ENCODE measurements around the gene SURF2. TPM values are rescaled to one million over a fixed set of nuclear protein-coding genes. Genes with fewer than 3 reads are reported as not detected.

The SURF2 gene
- total RNA-seq, 2 experiments from 2014 or later, result 19.0 to 19.7 TPM

GRCh38 chr9:133361507-133362092, 5.2 kb downstream of the SURF2 start:
- Histone ChIP-seq H3K27ac (ENCODE audit: low read depth, low read length, poor library complexity, severe bottlenecking) (no peak overlapping the region), H3K4me3 (ENCODE audit: low read depth, low read length, poor library complexity, severe bottlenecking) (no peak overlapping the region), H3K9me2 (ENCODE audit: insufficient read depth, low read length) (no peaks in the 10 kb centered on the region), H3K9me3 (ENCODE audit: low read length) (no peaks in the 10 kb centered on the region), H3K4me2 (ENCODE audit: low read length) (no peak overlapping the region), H2AFZ (ENCODE audit: low read length) (no peak overlapping the region), H3K36me3 (ENCODE audit: insufficient read depth, low read length) (peaks cover 81% of the 10 kb centered on the region), H4K20me1 (ENCODE audit: insufficient read depth, low read length) (no peaks in the 10 kb centered on the region), H3K4me1 (ENCODE audit: insufficient read depth, low read length, poor library complexity, severe bottlenecking) (peaks cover 10% of the 10 kb centered on the region), H3K79me2 (ENCODE audit: insufficient read depth, low read depth, low read length) (no peaks in the 10 kb centered on the region)
- intact Hi-C loops (cut with micrococcal nuclease; ENCODE audit: unreplicated experiment), result no loop called here
- ChIA-PET POLR2A (no interaction called here), CTCF (ENCODE audit: unreplicated experiment) (no interaction called here)
- no peak for DNase-seq (ENCODE audit: low spot score)
- TF ChIP-seq EZH2phosphoT487 (IDR thresholded peaks at IDR 0.05; ENCODE audit: borderline replicate concordance, low read depth, low read length), result no peak
- no peak for TF ChIP-seq CTCF (conservative IDR thresholded peaks at IDR 0.05; ENCODE audit: low read length)
- no TSS peak for BruUV-seq (replicated peaks)

GRCh38 chr9:133362359-133363044, 6.2 kb downstream of the SURF2 start:
- peaks cover 90% of the 10 kb centered on the region for H3K36me3 ChIP-seq (ENCODE audit: insufficient read depth, low read length)
- BruUV-seq (replicated peaks), result TSS peak; percentile 63
- no peak overlapping the region for H2AFZ ChIP-seq (ENCODE audit: low read length)
- H3K4me2 ChIP-seq (ENCODE audit: low read length), result no peak overlapping the region
- TF ChIP-seq CTCF (conservative IDR thresholded peaks at IDR 0.05; ENCODE audit: low read length) (no peak), EZH2phosphoT487 (IDR thresholded peaks at IDR 0.05; ENCODE audit: borderline replicate concordance, low read depth, low read length) (no peak)
- POLR2A ChIA-PET, result no interaction called here
- DNase-seq (ENCODE audit: low spot score), result no peak
- H4K20me1 ChIP-seq (ENCODE audit: insufficient read depth, low read length), result no peaks in the 10 kb centered on the region
- H3K79me2 ChIP-seq (ENCODE audit: insufficient read depth, low read depth, low read length), result no peaks in the 10 kb centered on the region
- peaks cover 5% of the 10 kb centered on the region for H3K4me1 ChIP-seq (ENCODE audit: insufficient read depth, low read length, poor library complexity, severe bottlenecking)
- no peaks in the 10 kb centered on the region for H3K9me3 ChIP-seq (ENCODE audit: low read length)
- CTCF ChIA-PET (ENCODE audit: unreplicated experiment), result interaction anchor here (0.7 kb wide), 1 partner anchor 8 kb away, joined by 3 read pairs; no protein-coding TSS in a partner anchor
- H3K4me3 ChIP-seq (ENCODE audit: low read depth, low read length, poor library complexity, severe bottlenecking), result no peak overlapping the region
- H3K27ac ChIP-seq (ENCODE audit: low read depth, low read length, poor library complexity, severe bottlenecking), result no peak overlapping the region
- intact Hi-C loops (cut with micrococcal nuclease; ENCODE audit: unreplicated experiment), result no loop called here
- H3K9me2 ChIP-seq (ENCODE audit: insufficient read depth, low read length), result no peaks in the 10 kb centered on the region

- Histone ChIP-seq H3K4me1 (ENCODE audit: insufficient read depth, low read length, poor library complexity, severe bottlenecking) (peaks cover 14% of the 10 kb centered on the region), H3K4me2 (ENCODE audit: low read length) (no peak overlapping the region), H3K9me3 (ENCODE audit: low read length) (no peaks in the 10 kb centered on the region), H4K20me1 (ENCODE audit: insufficient read depth, low read length) (peaks cover 10% of the 10 kb centered on the region; the same call in 1 of the 2 replicates), H2AFZ (ENCODE audit: low read length) (no peak overlapping the region), H3K9me2 (ENCODE audit: insufficient read depth, low read length) (no peaks in the 10 kb centered on the region), H3K36me3 (ENCODE audit: insufficient read depth, low read length) (peaks cover 92% of the 10 kb centered on the region), H3K27ac (ENCODE audit: low read depth, low read length, poor library complexity, severe bottlenecking) (no peak overlapping the region), H3K79me2 (ENCODE audit: insufficient read depth, low read depth, low read length) (peaks cover 32% of the 10 kb centered on the region; the same call in 1 of the 2 replicates), H3K4me3 (ENCODE audit: low read depth, low read length, poor library complexity, severe bottlenecking) (no peak overlapping the region)
- no peak for TF ChIP-seq CTCF (conservative IDR thresholded peaks at IDR 0.05; ENCODE audit: low read length)
- TF ChIP-seq EZH2phosphoT487 (IDR thresholded peaks at IDR 0.05; ENCODE audit: borderline replicate concordance, low read depth, low read length), result no peak
- DNase-seq (ENCODE audit: low spot score), result no peak
- intact Hi-C loops (cut with micrococcal nuclease; ENCODE audit: unreplicated experiment), result no loop called here
- CTCF ChIA-PET (ENCODE audit: unreplicated experiment), result no interaction called here
- BruUV-seq (replicated peaks), result no TSS peak
- POLR2A ChIA-PET, result no interaction called here
These were observed 10.1 kb downstream of the SURF2 start for GRCh38 chr9:133366435-133366834.
